Amniotic epithelial cell (primary cell): ENCODE data around the gene SEMA3E.
A peak's percentile ranks its signal among the peaks of the same experiment; 100 is the strongest.
"Not testable (repeated sequence)": the region's sequence is repeated elsewhere in the genome, so short reads cannot be mapped to it uniquely, and the experiment has no call there.

Experiments used
- DNase-seq: peaks from one replicate; pipeline ENCODE4 v3.0.0-alpha.2; 2010; ENCODE audit warnings: low read depth

The SEMA3E gene

GRCh38 chr7:83452256-83452655 is 196.7 kb downstream of the SEMA3E start:
- no peak for DNase-seq

GRCh38 chr7:83451501-83452045 is 197.4 kb downstream of the SEMA3E start:
- no peak for DNase-seq

- DNase-seq = no peak
Measured at GRCh38 chr7:83449781-83450180, 199.2 kb downstream of the SEMA3E start.

DNA sequence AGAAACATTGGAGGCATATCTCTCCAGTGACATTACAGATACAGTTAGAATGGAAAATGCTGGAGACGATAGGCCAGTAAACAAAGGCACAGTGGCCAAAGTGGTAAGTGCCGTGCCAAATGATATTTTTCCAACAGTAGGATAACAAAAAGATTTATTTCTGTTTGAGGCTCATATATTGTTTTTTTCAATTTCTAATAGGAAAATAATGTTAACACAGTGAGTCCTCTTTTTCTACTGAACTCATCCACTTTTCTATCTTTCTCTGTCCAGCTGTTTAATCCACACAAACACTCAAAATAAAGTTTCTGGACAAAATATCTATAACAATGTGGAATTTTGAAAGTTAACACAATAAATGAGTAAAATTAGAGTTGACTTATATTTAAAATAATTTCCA is 201.3 kb downstream of the SEMA3E start:
- no peak for DNase-seq

DNA sequence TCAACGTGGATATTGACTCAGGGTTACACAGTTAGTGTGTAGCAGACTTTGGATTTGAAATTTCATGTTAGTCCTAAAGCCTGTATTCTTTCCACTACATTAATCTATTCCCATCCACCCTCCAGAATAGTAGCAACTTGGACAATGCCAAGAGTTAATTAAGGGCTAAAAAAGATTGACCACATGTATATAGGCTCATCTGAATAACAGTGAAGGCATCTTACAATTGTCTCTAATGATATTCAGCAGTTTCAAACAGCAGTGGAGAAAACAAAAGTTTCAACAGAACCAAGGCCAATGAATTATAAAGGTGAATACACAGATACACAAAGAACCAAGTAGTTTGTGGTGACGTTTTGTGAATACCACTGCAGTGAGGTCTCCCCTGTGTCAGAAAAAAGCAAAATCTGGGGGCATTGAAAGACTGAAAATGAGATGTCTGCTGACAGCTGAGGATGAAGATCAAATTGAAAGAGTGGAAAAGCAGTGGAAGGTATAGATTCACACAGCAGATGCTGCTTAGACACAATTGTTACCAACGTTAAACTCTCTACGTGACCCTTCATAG is 202.8 kb downstream of the SEMA3E start:
- no peak for DNase-seq

GRCh38 chr7:83442911-83443310 is 206.0 kb downstream of the SEMA3E start:
- DNase-seq = no peak

- DNase-seq = no peak
Measured at GRCh38 chr7:83439026-83439425, 209.9 kb downstream of the SEMA3E start.

DNA sequence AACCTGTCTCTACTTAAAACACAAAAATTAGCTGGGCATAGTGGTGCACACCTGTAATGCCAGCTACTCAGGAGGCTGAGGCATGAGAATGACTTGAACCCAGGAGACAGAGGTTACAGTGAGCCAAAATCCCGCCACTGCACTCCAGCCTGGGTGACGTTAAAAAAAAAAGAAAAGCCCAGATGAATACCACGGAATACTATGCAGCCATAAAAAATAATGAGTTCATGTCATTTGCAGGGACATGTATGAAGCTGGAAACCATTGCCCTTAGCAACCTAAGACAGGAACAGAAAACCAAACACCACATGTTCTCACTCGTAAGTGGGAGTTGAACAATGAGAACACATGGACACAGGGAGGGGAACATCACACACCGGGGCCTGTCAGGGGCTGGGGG is 218.7 kb downstream of the SEMA3E start:
- not testable (repeated sequence) for DNase-seq

DNA sequence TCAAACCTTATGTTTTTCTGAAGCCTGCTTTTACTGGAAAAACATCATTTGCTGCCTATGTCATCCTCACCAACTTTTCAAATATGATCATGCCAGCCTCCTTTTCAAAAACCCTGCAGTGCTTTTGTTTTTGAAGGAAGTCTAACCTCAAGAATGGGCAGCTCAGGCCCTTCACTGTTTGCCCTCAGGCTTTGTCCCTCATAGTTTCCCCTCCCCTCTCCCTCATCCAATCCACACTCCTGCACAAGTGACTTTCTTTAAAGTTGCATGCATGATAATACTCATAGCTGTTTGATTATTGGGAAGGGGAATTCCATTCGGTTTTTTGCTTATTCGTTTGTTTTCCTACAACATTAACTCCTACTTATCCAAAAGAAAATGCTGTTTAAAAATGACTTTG is 219.4 kb downstream of the SEMA3E start:
- DNase-seq = no peak

- no peak for DNase-seq
Measured at GRCh38 chr7:83427884-83428283, 221.1 kb downstream of the SEMA3E start.

DNA sequence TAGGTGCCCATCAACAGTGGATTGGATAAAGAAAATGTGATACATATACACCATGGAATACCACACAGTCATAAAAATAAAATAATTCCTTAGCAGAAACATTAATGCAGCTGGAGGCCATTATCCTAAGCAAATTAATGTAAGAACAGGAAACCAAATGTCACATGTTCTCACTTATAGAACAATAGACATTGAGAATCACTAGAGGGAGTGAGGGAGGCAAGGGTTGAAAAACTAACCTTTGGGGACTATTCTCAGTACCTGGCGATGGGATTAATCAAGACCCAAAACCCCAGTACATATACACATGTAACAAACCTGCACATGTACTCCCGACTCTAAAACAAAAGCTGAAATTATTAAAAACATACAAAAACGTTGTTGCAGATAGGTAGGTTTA is 222.6 kb downstream of the SEMA3E start:
- DNase-seq = no peak

DNA sequence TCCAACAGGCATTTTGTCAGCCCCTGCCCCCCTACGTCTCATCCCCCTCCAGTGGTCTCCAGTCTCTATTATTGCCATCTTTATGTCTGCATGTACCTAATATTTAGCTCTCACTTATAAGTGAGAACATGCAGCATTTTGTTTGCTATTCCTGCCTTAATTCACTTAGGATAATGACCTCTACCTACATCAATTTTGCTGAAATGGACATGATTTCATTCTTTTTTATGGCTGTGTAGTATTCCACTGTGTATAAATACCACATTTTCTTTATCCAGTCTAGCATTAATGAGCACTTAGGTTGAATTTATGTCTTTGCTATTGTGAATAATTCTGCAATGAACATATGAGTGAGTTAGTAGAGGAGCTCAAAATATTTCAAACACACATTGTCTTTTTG is 229.9 kb downstream of the SEMA3E start:
- no peak for DNase-seq

GRCh38 chr7:83415840-83416239 is 233.1 kb downstream of the SEMA3E start:
- no peak for DNase-seq

DNA sequence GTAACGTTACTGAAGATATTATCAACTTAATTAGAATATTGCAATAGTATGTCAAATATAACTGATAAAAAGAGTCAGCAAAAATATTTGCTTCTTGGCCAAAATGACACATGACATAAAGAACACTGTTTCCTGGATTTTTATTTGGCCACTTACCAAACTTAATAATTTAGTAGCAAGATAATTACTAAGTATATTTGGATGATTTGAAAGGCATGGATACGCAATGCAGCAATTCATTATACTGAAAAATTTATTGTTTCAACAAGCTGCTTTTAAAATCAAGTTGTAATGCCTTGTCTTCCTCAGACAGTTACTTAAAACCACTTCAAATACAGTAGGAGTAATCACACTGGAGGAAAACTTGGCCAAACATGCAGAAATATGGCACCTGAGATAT is 234.0 kb downstream of the SEMA3E start:
- DNase-seq = no peak

DNA sequence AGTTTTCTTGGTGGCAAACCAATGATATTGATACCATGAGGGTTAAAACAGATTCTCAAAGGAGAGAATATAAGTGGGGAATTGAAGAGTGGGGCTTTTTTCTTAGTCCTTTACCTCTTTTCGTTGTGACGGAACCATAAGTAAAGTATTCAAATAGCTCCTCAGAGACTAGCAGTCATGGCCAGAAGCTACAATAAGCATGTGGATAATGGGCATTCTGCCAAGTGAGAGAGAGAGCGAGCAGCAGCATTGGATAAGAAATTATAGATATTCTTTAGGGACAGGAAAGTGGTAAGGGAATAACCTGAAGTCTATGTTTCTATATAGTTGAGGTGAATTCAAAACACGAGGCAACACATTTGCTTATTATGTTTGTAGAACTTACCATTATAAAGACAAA is 235.1 kb downstream of the SEMA3E start:
- peak; percentile 2 for DNase-seq

- DNase-seq = peak; percentile 76
Measured at GRCh38 chr7:83413424-83413823, 235.5 kb downstream of the SEMA3E start.

DNA sequence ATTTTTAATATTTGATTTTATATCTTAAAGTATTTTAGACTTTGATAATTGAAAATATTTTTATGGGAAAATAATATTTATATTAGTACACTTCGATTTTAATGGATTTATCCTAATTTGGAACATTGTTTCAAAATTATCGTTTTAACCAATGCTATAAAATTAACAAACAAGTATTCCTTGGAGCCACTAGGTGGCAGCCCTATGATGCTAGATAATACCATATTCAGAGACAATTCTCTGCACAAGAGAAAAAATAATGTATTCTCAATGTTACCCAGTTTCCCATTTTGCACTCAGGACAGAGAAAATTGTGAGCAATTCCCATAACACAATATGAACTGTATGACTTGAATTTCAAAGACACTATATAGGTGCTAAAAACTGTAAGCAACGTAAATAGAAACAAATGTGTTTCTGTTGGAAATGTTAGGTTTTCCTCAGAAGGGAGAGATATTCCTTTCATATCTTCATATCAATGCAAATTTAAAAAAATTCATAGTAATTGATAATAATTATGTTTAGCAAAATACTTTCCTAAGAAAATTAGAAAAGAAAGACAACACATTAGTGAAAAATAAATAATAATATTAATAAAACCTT is 237.8 kb downstream of the SEMA3E start:
- peak; percentile 53 for DNase-seq

DNA sequence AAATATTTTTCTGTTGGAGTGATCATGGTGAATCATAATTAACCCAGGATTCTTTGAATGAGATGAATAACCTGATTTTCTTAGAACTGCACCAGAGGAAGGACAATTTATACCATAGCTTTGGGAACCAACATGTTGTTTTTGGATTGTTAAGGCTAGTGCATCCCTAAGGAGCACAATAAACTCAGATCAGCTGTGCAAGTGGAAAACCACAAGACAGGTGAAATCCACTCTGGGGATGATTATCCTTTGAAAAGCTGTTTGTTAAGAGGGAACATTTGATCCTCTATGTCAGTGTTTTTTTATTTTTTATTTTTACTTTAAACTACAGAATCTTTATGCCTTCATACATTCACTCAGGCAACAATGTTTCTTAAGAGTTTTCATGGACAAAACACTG is 254.2 kb downstream of the SEMA3E start:
- DNase-seq = no peak

GRCh38 chr7:83388436-83388835 is 260.5 kb downstream of the SEMA3E start:
- no peak for DNase-seq

DNA sequence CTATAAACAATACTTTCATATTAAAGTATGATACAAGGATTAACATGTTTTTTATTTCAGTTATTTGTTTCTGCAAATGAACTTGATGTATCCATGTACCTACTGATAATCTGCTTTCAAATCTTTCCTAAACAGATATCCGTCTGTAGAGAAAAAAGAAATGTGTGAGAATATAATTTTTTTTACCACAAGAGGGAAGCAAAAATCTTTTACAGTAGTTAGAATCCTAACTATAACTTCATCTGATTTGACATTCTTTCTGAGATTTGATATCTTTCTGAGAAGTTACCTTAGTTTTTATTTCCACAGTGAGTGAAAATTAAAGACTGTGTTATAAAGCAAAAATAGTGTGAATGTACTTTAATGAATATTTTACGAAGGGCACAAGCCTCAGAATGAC is 282.3 kb downstream of the SEMA3E start:
- DNase-seq = no peak

DNA sequence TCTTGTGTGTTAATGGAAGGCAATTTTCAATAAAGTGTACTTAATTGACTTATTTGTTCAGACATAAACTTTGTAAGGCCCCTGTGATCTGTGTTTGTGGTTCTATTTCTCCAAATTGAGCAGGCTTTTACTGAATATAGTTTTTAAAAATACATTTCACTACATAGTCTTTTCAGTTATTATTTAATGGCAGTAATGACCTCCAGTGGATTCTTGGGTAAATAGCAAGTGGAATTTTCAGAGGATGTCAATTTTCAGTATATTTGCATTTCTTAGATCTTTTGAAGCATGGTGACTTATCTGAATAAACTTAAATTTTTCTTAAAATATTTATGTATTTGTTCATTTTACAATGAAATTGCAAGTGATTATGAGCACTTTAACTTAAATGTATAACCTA is 283.2 kb downstream of the SEMA3E start:
- no peak for DNase-seq

DNA sequence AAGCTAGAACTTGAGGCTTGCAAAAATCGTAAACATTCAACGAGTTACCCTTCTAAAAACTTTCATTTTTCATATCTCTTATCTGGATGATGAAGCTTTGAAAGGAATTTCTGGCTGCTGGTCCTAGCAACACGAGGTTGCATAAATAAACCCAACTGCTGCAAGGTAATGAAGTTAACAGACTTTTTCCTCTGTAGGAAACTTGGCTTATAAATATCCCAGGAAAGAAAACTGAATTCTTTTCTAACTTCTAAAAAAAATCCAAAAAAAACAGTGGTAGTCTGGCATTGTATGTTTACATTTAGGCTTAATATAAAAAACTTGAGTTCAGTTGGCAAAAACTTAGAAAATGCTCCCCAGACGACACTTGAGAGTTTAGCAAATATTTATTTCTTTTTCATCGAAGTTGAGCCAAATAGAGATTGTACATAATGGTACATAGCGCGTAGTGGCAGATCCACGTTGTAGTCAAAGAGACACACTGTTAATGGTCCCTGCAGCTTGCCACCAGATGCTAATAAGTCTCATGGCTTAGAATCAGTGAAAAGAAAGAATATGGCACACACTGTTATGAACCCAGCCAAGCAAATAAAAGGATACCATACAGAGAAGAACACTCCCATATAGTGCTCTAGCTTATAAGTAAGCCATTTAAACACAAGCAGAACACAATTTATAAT is 285.9 kb downstream of the SEMA3E start:
- DNase-seq = peak; percentile 64

- DNase-seq = no peak
Measured at GRCh38 chr7:83359108-83359507, 289.8 kb downstream of the SEMA3E start.

GRCh38 chr7:83355143-83355542 is 293.8 kb downstream of the SEMA3E start:
- no peak for DNase-seq
